EH (cell line): ENCODE results near the gene BAIAP2.

Source experiments
- DNase-seq: peaks from one replicate; pipeline ENCODE4 v3.0.0-alpha.2; 2015; ENCODE audit warnings: low read depth

BAIAP2 gene

GRCh38 chr17:81090361-81091136 is 55.6 kb downstream of the BAIAP2 start:
- DNase-seq, result peak; percentile 27

DNA sequence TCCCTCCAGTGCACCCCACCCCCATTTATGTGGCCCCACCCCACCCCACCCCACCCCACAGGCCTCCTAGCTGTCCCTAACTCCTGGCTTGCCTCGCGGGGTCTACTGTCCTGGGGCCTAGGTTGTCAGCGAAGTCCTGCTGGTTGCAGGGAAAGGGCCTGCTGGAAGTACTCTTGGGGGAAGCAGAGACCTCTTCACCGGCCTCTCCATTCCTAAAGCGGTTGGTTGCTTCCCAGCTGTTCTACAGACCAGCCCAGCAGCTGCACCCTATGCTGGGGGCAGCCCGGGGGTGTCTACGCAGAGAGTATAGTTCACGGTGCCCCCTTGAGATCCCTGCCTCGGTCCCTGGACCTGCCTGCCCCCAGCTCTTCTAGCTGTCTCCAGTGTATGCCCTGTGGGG is 56.2 kb downstream of the BAIAP2 start:
- DNase-seq, result no peak

- DNase-seq, result no peak
Measured at GRCh38 chr17:81091774-81092517, 57.0 kb downstream of the BAIAP2 start.

- DNase-seq, result no peak
Measured at GRCh38 chr17:81092518-81093095, 57.7 kb downstream of the BAIAP2 start.

DNA sequence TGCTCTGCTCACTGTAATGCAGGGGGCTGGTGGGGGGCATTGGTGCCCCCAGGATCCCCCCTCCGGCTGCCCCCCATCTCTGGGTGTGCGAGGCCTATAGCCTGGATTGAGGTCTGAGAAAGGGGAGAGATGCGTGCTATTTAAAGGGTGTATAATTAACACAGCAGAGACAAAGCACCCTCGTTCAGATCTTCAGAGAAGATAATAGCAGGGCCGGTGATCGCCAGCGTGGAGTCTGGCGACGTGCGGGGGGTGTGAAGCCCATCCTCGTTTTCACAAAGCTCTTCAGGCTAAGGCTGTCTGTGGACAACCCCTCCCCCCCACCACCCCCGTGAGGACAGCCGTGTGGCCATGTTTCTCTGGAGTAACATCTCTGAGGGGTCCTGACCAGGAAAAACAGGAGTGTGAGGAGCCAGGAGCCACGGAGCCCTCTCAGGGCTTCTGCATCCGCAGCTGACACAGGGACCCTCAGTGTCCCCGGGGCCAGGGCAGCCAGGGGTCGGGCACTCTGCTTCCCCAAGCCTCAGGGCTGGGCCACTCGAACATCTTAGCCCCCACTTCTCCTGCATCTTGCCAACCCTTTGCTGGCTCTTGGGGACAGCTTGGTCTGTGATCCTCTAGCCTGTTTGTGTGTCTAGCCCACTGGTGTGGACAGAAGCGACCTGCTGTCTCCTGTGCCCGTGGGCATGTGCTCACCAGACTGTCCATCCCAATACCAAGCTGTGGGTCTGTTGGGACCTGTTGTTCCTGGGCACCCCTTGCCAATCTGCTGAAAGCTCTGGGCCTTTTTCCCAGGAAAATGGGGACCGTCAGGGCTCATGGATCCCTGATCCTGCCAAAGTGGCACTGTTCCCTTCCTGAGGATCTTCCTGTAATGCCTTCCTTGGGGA is 58.9 kb downstream of the BAIAP2 start:
- DNase-seq, result no peak

- DNase-seq, result peak; percentile 100
Measured at GRCh38 chr17:81094509-81095382, 59.8 kb downstream of the BAIAP2 start.

- DNase-seq, result no peak
Measured at GRCh38 chr17:81095383-81095762, 60.4 kb downstream of the BAIAP2 start.

GRCh38 chr17:81096741-81097133 is 61.8 kb downstream of the BAIAP2 start:
- no peak for DNase-seq

- DNase-seq, result peak; percentile 82
Measured at GRCh38 chr17:81097134-81097942, 62.4 kb downstream of the BAIAP2 start.

GRCh38 chr17:81097943-81098308 is 63.0 kb downstream of the BAIAP2 start:
- DNase-seq, result peak; percentile 50

- no peak for DNase-seq
Measured at GRCh38 chr17:81099888-81100287, 64.9 kb downstream of the BAIAP2 start.

GRCh38 chr17:81100668-81101067 is 65.7 kb downstream of the BAIAP2 start:
- no peak for DNase-seq

- peak; percentile 76 for DNase-seq
Measured at GRCh38 chr17:81101614-81102306, 66.8 kb downstream of the BAIAP2 start.

DNA sequence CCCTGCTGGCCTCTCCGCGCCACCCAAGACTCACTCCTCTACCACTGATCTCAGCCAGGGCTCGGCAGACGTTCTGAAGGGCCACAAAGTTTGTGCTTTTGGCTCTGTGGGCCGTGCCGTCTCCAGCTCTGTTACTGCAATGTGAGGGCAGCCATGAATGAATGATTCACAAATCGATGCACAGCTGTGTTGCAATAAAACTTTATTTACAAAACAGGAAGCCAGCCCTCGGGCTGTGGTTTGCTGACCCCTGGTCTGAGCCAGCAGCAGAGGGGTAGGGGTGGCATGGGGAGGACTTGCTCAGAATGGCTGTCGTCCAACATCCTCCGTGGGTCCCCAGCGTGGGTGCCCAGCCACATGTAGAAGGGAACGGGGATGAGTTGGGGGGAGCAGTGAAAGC is 67.4 kb downstream of the BAIAP2 start:
- no peak for DNase-seq

DNA sequence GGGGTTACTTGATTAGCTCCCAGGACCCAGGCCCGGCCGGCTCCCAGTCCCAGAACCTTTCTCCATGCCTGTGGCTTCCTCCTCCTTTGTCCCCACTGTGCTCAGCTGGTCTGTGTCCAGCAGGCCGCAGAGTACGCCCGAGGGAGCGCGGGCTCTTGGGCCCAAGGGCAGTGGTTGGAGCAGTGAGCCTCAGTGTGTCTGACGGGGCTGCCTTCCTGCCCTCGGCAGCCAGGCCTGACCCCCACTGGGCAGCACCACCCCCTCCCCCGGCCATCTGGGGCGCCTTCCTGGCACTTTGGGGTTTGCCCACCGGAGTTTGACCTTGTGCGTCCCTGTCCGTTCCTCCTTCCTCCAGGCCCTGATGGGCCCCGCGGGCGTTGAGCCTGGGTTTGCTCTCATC is 67.9 kb downstream of the BAIAP2 start:
- no peak for DNase-seq

DNA sequence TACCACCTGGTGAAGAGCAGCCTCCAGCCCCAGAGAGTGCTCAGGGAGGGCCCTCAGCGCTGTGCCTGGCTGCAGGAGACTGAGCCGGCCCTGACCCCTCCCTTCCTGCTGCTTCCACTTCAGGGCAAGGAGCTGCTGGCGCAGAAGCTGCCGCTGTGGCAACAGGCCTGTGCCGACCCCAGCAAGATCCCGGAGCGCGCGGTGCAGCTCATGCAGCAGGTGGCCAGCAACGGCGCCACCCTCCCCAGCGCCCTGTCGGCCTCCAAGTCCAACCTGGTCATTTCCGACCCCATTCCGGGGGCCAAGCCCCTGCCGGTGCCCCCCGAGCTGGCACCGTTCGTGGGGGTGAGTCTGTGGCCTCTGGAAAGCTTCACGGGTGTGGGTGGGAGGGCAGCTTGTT is 68.4 kb downstream of the BAIAP2 start:
- DNase-seq, result no peak

DNA sequence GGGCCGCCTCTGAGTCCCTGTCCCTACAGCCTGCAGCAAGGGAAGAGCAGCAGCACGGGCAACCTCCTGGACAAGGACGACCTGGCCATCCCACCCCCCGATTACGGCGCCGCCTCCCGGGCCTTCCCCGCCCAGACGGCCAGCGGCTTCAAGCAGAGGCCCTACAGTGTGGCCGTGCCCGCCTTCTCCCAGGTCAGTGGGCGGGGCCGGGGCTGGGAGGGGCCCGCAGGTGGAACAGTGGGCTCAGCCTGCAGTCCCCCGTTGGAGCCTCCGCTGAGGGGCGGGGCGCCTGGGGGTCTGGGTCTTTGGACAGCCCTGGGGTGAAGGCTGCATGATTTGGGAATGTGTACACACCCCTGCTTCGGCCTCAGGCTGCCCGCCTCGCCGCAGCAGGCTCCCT is 71.8 kb downstream of the BAIAP2 start:
- DNase-seq, result no peak

GRCh38 chr17:81108220-81108619 is 73.3 kb downstream of the BAIAP2 start:
- no peak for DNase-seq

GRCh38 chr17:81109957-81110356 is 75.0 kb downstream of the BAIAP2 start:
- no peak for DNase-seq
